Heart right ventricle (tissue), 16 donors: ENCODE results near the gene ZNF385B. TPM values are rescaled to one million over a fixed set of nuclear protein-coding genes. Genes with fewer than 3 reads are reported as not detected.

Experiments used
- ATAC-seq, 8 donors: fragments of 200-7000 bp; cut with Tn5 transposase; one replicate each; pipeline ENCODE4 v1.9.1; 2020; ENCODE audit warnings: mild to moderate bottlenecking in 8 of 8, moderate library complexity in 8 of 8, moderate number of reproducible peaks in 1 of 8
- DNase-seq, 2 donors: peaks; one replicate each; pipeline ENCODE4 v3.0.0-alpha.2; 2020
- H3K27ac ChIP-seq, 10 donors: fragments of 200-600 bp; sonication (generic) in 2 of 10; one replicate each; pipeline versions ENCODE4 v1.5.0 to v1.8.0; 2020 to 2022; ENCODE audit warnings: mild to moderate bottlenecking in 3 of 10
- H3K27me3 ChIP-seq, 7 donors: fragments of 200-600 bp; one replicate each; pipeline ENCODE4 v1.8.0; 2021 to 2022; ENCODE audit warnings: mild to moderate bottlenecking in 2 of 7
- H3K36me3 ChIP-seq, 9 donors: fragments of 200-600 bp; sonication (generic) in 1 of 9; one replicate each; pipeline versions ENCODE4 v1.5.0 to v1.8.0; 2020 to 2022; ENCODE audit warnings: mild to moderate bottlenecking in 2 of 9
- H3K4me1 ChIP-seq, 9 donors: fragments of 200-600 bp; sonication (generic) in 1 of 9; one replicate each; pipeline versions ENCODE4 v1.5.0 to v1.8.0; 2020 to 2022; ENCODE audit warnings: mild to moderate bottlenecking in 4 of 9
- H3K4me3 ChIP-seq, 10 donors: fragments of 200-600 bp; sonication (generic) in 2 of 10; one replicate each; pipeline versions ENCODE4 v1.5.0 to v1.8.0; 2020 to 2022; ENCODE audit warnings: mild to moderate bottlenecking in 7 of 10, moderate library complexity in 2 of 10
- H3K9me3 ChIP-seq, 11 donors: fragments of 200-600 bp in 10 of 11; sonication (generic) in 2 of 11; one replicate each; pipeline versions ENCODE4 v1.5.0 to v1.8.0; 2013 to 2022; ENCODE audit warnings: mild to moderate bottlenecking in 2 of 11, control low read depth in 1 of 11, moderate library complexity in 1 of 11
- CTCF ChIP-seq, 9 donors: fragments of 200-600 bp; sonication (generic) in 2 of 9; IDR thresholded peaks; one replicate each; pipeline versions ENCODE4 v1.5.0 to v1.8.0; 2021 to 2022; ENCODE audit warnings: antibody characterized with exemption in 9 of 9, mild to moderate bottlenecking in 5 of 9, moderate library complexity in 1 of 9
- WGBS, 2 donors: extraction: QIAGEN DNeasy Blood & Tissue Kit; methylation state at CpG; one replicate each; pipeline ENCODE4 v1.1.7; 2013; ENCODE audit warnings: inconsistent platforms in 1 of 2; 5-methylcytosine and 5-hydroxymethylcytosine counted together
- intact Hi-C, 10 donors: fragments of 100-400 bp; cut with DNase I; formaldehyde crosslinking; loops; one replicate each; pipeline versions ENCODE4 v1.11.1 to v1.14.2; 2022
- polyA plus RNA-seq, 2 donors: library from polyadenylated mRNA; stranded (reverse); fragments of 200-250 nt; gene quantifications; one replicate each; pipeline ENCODE4 v1.2.3, GENCODE V29; 2013
- total RNA-seq, 10 donors: library from RNA; stranded (reverse); fragmentation: NEBNext Ultra II Directional in 3 of 10; extraction: Animal tissue kit (Norgen Biotek cat#: 25700) in 3 of 10; gene quantifications; one replicate each; pipeline versions ENCODE4 v1.2.1 to v1.2.4, GENCODE V29; 2021 to 2023
- donor health status: Arrhythmogenic right ventricular cardiomyopathy.
- donor health status: ischemic (EF 13 %, LVEDD 7.1; RV severe dilation, severe dysfunction).
- donor health status: healthy with polysubstance abuse.
- donor health status: DM: no; HTN: yes; CAD: no.
- donor health status: DM: no; HTN: no; CAD: no.
- donor health status: ischemic (EF 25% LVEDD 6.9; RV normal size, moderate dysfunction).
- donor health status: ischemic (EF 25% LVEDD 5.7; RV mildly dilated, moderate dysfunction).
- donor health status: healthy.
- donor health status: DM: yes; HTN: yes; CAD: no.
- donor health status: Ischemic cardiomyopathy.
- donor health status: ischemic (EF 35%, LVEDD 5.7; RV mildly dilated, moderate dysfunction).
- donor health status: nonischemic (EF 11% LVEDD 7.7; RV severe dilation, severe dysfunction).
- donor health status: DM: yes; HTN: yes; CAD: no.
- donor health status: PGD.
- donor health status: ischemic (EF 29% LVEDD 5.4; RV normal size, mild dysfunction).
- donor health status: nonischemic (EF 23%, LVEDD 6.1; RV moderate dilation, normal function).

ZNF385B gene
- total and polyA plus RNA-seq, 12 donors: 0.19 to 19.7 (median 1.7) TPM

GRCh38 chr2:179861027-179861415 lies 391 bp downstream of the ZNF385B start:
- TF ChIP-seq CTCF (IDR thresholded peaks at IDR 0.05): no peak
- H3K27me3 ChIP-seq: peaks cover 0 to 74% (median 63%) of the 10 kb centered on the region in 7 donors

GRCh38 chr2:179860255-179861026 lies 971 bp downstream of the ZNF385B start:
- Histone ChIP-seq H3K9me3 (no peaks in the 10 kb centered on the region), H3K27ac (no peak overlapping the region), H3K4me3 (peak overlapping the region in 9 of 10 donors; percentile 23 to 56 (median 50)), H3K27me3 (peaks cover 0 to 75% (median 58%) of the 10 kb centered on the region in 7 donors), H3K4me1 (peaks cover 0 to 18% (median 6%) of the 10 kb centered on the region in 9 donors), H3K36me3 (no peaks in the 10 kb centered on the region)
- no peak for TF ChIP-seq CTCF (IDR thresholded peaks at IDR 0.05)
- intact Hi-C loops: no loop called here
- DNase-seq: no peak
- 9 to 13% methylated on average over 31 to 34 of the region's 34 CpGs for WGBS, 2 donors
- peak in 2 of 8 donors; percentile 17 to 30 for ATAC-seq

More at GRCh38 chr2:179861027-179861415, 391 bp downstream of the ZNF385B start:
- intact Hi-C loops: no loop called here
- Histone ChIP-seq H3K4me3 (peak overlapping the region in 9 of 10 donors; percentile 23 to 56 (median 50)), H3K9me3 (no peaks in the 10 kb centered on the region), H3K27ac (no peak overlapping the region), H3K36me3 (no peaks in the 10 kb centered on the region), H3K4me1 (peaks cover 0 to 18% (median 6%) of the 10 kb centered on the region in 9 donors)
- WGBS, 2 donors: 0 to 1% methylated on average over 39 to 52 of the region's 52 CpGs
- ATAC-seq: peak in 4 of 8 donors; percentile 39 to 70 (median 62)
- DNase-seq: peak in 1 of 2 donors; percentile 15

- Histone ChIP-seq H3K9me3 (no peaks in the 10 kb centered on the region), H3K4me3 (no peak overlapping the region), H3K4me1 (peaks cover 0 to 18% (median 6%) of the 10 kb centered on the region in 9 donors), H3K36me3 (no peaks in the 10 kb centered on the region), H3K27me3 (peaks cover 0 to 70% (median 56%) of the 10 kb centered on the region in 7 donors), H3K27ac (no peak overlapping the region)
- no peak for ATAC-seq
- intact Hi-C loops: no loop called here
- DNase-seq: no peak
- no peak for TF ChIP-seq CTCF (IDR thresholded peaks at IDR 0.05)
- WGBS, 2 donors: 84 to 86% methylated on average over 1 of the region's 1 CpG
Observed at GRCh38 chr2:179859523-179859922, 1.9 kb downstream of the ZNF385B start.

GRCh38 chr2:179857236-179857635 lies 4.2 kb downstream of the ZNF385B start:
- intact Hi-C loops: no loop called here
- peaks cover 0 to 68% (median 38%) of the 10 kb centered on the region in 7 donors for H3K27me3 ChIP-seq
- no peaks in the 10 kb centered on the region for H3K36me3 ChIP-seq
- no peak for TF ChIP-seq CTCF (IDR thresholded peaks at IDR 0.05)
- no peaks in the 10 kb centered on the region for H3K9me3 ChIP-seq
- no peak overlapping the region for H3K4me3 ChIP-seq
- peaks cover 0 to 18% (median 6%) of the 10 kb centered on the region in 9 donors for H3K4me1 ChIP-seq
- DNase-seq (no peak), ATAC-seq (no peak)
- 57 to 70% methylated on average over 4 of the region's 4 CpGs for WGBS, 2 donors
- no peak overlapping the region for H3K27ac ChIP-seq
